Measurements from ENCODE around the gene MCF2L.

DNA sequence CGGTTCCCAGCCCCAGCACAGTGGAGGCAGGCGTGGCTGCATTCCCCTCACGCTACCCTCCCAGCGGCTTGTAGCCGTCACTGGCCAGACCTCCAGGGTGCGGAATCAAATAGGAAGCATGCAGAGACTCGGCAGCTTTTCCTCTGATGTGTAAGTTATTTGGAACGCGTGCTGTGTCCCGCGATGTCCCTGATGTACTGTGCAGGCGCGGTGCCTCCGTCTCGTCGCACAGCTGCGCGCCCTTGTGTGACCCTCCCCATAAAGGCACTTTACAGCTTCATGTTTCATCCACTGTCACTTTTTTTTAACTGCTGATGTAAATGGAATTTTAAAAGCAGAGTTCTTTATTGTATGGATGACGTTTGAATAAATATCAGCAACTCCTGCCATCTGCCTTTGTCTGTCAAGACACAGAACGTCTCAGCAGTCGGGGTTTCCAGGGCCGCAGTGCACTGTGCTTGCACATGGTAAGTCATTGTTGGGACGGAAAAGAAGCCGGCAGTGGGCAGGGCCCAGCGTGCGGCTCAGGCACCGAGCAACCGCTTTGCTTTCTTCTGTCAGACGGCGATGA is 129.2 kb downstream of the MCF2L start:
- TF ChIP-seq CTCF (IDR thresholded peaks at IDR 0.05; ENCODE audit: low read depth, low read length) (no peak), EZH2phosphoT487 (IDR thresholded peaks at IDR 0.05; ENCODE audit: low read depth) (no peak)

Data from OCI-LY3 (cell line).